GM12864 (cell line): ENCODE results near the gene HS6ST3.

Experiments
- DNase-seq: peaks from one replicate; pipeline ENCODE4 v3.0.0-alpha.2; 2011; ENCODE audit warnings: low read depth
- H3K4me3 ChIP-seq: 2 replicates; pipeline ENCODE4 v1.5.1; 2011; ENCODE audit warnings: mild to moderate bottlenecking, low read depth, low read length, control low read depth
- CTCF ChIP-seq: IDR thresholded peaks from 2 replicates; pipeline ENCODE4 v1.5.1; 2011; ENCODE audit warnings: low read depth, mild to moderate bottlenecking, moderate library complexity, low read length, control low read depth, inconsistent platforms; ENCODE audit errors: missing control alignments

Gene HS6ST3

GRCh38 chr13:96342286-96342685, 252.4 kb downstream of the HS6ST3 start:
- no peak for DNase-seq
- TF ChIP-seq CTCF: no peak

GRCh38 chr13:96342852-96343465, 253.1 kb downstream of the HS6ST3 start:
- no peak overlapping the region for H3K4me3 ChIP-seq
- TF ChIP-seq CTCF: no peak
- DNase-seq: no peak

More at GRCh38 chr13:96342286-96342685, 252.4 kb downstream of the HS6ST3 start:
- no peak overlapping the region for H3K4me3 ChIP-seq

GRCh38 chr13:96346921-96347320, 257.0 kb downstream of the HS6ST3 start:
- no peak overlapping the region for H3K4me3 ChIP-seq
- no peak for TF ChIP-seq CTCF
- no peak for DNase-seq

- no peak for DNase-seq
- H3K4me3 ChIP-seq: no peak overlapping the region
- no peak for TF ChIP-seq CTCF
Observed at GRCh38 chr13:96373597-96373996, 283.7 kb downstream of the HS6ST3 start.

- H3K4me3 ChIP-seq: no peak overlapping the region
- no peak for DNase-seq
- TF ChIP-seq CTCF: no peak
Observed at GRCh38 chr13:96377835-96378234, 287.9 kb downstream of the HS6ST3 start.

GRCh38 chr13:96379967-96380366, 290.1 kb downstream of the HS6ST3 start:
- no peak for DNase-seq
- no peak overlapping the region for H3K4me3 ChIP-seq
- TF ChIP-seq CTCF: no peak

GRCh38 chr13:96381681-96382080, 291.8 kb downstream of the HS6ST3 start:
- H3K4me3 ChIP-seq: no peak overlapping the region
- DNase-seq: no peak
- TF ChIP-seq CTCF: no peak
